Vagina (tissue), 2 donors: Measurements from ENCODE around the gene SMURF1. TPM values are rescaled to one million over a fixed set of nuclear protein-coding genes. Genes with fewer than 3 reads are reported as not detected.

ENCODE experiments used
- DNase-seq, 2 donors: peaks; one replicate each; pipeline ENCODE4 v3.0.0-alpha.2; 2017; ENCODE audit errors: extremely low spot score in 2 of 2
- H3K27ac ChIP-seq: fragments of 200-600 bp; sonication (generic); one replicate; pipeline ENCODE4 v1.5.1; 2019
- H3K27me3 ChIP-seq: fragments of 200-600 bp; sonication (generic); one replicate; pipeline ENCODE4 v1.5.1; 2019
- H3K36me3 ChIP-seq, 2 donors: fragments of 200-600 bp; sonication (generic); one replicate each; pipeline ENCODE4 v1.5.1; 2017 to 2019
- H3K4me1 ChIP-seq: fragments of 200-600 bp; sonication (generic); one replicate; pipeline ENCODE4 v1.5.1; 2019
- H3K4me3 ChIP-seq, 2 donors: fragments of 200-600 bp; sonication (generic); 1 replicate in 1 of 2; 2 replicates in 1 of 2; pipeline ENCODE4 v1.5.1; 2016 to 2019
- H3K9me3 ChIP-seq: fragments of 200-600 bp; sonication (generic); one replicate; pipeline ENCODE4 v1.5.1; 2019
- POLR2A ChIP-seq, 2 donors: fragments of 450-650 bp; IDR thresholded peaks; one replicate each; pipeline ENCODE4 v1.6.1; 2017; ENCODE audit warnings: antibody characterized with exemption in 2 of 2, mild to moderate bottlenecking in 2 of 2, moderate library complexity in 2 of 2
- POLR2AphosphoS5 ChIP-seq, 2 donors: sonication (generic); formaldehyde crosslinking; IDR thresholded peaks; one replicate each; pipeline ENCODE4 v1.9.0; 2017; ENCODE audit warnings: antibody characterized with exemption in 2 of 2, mild to moderate bottlenecking in 2 of 2, low read depth in 1 of 2; ENCODE audit not compliant: insufficient read depth in 1 of 2
- intact Hi-C: fragments of 100-400 bp; cut with DNase I; formaldehyde crosslinking; loops from one replicate; pipeline ENCODE4 v1.15.1; 2023
- total RNA-seq: library from RNA; depleted of rRNA; stranded (reverse); fragments of >200 nt; gene quantifications from one replicate; pipeline ENCODE4 v1.2.3, GENCODE V29; 2016
- TF ChIP-seq, protein P1 (sequence below), 3 experiments: fragments of 450-650 bp in 2 of 3; fragments of 200-600 bp in 1 of 3; sonication (generic) in 1 of 3; IDR thresholded peaks; one replicate each; pipeline ENCODE4 v1.5.1; 2017 to 2019; ENCODE audit warnings: antibody characterized with exemption in 3 of 3, mild to moderate bottlenecking in 2 of 3, moderate library complexity in 2 of 3

The SMURF1 gene
- total RNA-seq, 1 donor from 2014 or later = 30.0 TPM

DNA sequence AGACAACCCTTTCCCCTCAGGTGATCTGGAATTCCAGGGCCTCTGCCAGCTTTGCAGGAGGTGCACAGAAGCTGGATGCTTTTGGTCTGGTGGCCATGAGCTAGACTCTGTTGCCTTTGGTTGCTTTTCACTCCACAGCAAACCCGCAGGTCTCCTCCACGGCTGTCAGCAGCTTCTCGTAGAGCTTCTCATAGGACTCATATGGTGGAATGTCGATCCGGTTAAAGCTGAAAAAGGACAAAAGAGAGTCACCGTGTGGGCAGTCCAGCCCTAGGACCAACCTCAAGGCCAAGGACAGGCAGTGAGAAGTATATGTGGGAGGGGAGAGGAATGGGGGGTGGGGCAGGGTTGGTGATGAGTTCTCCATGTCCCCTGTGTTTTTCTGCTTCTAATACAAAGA, 113.5 kb downstream of the SMURF1 start:
- Histone ChIP-seq H3K27ac (peak overlapping the region; percentile 75), H3K9me3 (no peaks in the 10 kb centered on the region), H3K27me3 (no peaks in the 10 kb centered on the region), H3K4me1 (no peaks in the 10 kb centered on the region), H3K36me3 (peaks cover 0 to 72% of the 10 kb centered on the region in 2 donors), H3K4me3 (no peak overlapping the region)
- peak in 1 of 2 donors; percentile 52 for DNase-seq
- TF ChIP-seq, protein P1, sequence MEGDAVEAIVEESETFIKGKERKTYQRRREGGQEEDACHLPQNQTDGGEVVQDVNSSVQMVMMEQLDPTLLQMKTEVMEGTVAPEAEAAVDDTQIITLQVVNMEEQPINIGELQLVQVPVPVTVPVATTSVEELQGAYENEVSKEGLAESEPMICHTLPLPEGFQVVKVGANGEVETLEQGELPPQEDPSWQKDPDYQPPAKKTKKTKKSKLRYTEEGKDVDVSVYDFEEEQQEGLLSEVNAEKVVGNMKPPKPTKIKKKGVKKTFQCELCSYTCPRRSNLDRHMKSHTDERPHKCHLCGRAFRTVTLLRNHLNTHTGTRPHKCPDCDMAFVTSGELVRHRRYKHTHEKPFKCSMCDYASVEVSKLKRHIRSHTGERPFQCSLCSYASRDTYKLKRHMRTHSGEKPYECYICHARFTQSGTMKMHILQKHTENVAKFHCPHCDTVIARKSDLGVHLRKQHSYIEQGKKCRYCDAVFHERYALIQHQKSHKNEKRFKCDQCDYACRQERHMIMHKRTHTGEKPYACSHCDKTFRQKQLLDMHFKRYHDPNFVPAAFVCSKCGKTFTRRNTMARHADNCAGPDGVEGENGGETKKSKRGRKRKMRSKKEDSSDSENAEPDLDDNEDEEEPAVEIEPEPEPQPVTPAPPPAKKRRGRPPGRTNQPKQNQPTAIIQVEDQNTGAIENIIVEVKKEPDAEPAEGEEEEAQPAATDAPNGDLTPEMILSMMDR (IDR thresholded peaks at IDR 0.05) = no peak
- TF ChIP-seq POLR2AphosphoS5 (IDR thresholded peaks at IDR 0.05; ENCODE audit: insufficient read depth in 1 of 2, low read depth in 1 of 2) = no peak
- TF ChIP-seq POLR2A (IDR thresholded peaks at IDR 0.05) = no peak
- intact Hi-C loops = no loop called here

DNA sequence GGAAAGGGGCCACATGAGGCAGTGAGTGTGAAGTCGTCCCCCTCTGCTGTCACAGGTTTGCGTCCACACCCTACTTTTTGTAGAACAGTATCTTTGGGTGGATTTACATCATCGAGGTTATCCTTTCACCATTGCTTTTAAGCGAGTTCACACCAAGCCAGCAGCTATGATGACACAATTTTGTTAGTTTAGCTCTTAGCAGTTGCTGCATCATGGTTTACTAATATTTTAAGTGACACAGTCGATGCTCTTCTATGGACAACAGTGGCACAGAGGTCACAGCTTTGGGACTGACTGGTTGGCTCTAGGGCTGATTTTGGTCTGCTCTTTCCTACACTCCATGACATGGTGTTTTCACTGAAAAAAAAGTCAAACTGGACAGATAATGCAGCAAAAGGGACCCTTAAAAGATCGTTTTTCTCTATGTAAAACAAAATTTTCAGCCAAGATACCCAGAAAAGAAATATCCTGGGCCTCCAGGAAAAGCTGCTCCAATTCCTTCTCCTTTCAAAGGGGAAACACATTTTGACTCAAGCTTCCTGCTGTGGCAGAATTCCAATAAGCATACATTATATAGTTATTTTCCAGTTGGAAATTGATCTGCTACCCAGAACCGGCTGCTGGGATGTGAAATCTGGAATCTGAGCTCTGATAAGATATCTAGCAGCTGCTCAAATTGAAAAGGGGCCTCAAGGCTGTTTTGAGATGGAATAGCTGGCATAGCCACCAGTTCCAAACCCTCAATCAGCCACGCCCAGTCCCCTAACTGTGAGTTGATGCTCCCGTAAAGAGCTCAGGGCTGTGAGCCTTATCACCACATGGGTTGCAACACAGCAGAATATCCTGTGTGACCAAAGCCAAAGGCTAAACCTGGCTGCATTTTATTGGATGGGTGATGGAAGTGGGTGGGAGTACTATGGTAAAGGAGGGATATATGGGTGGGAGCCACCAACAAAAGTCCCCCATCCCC, 114.2 kb downstream of the SMURF1 start:
- peak overlapping the region; percentile 75 for H3K27ac ChIP-seq
- no peak for TF ChIP-seq POLR2A (IDR thresholded peaks at IDR 0.05)
- TF ChIP-seq, protein P1 (IDR thresholded peaks at IDR 0.05) = no peak
- no peak for TF ChIP-seq POLR2AphosphoS5 (IDR thresholded peaks at IDR 0.05; ENCODE audit: insufficient read depth in 1 of 2, low read depth in 1 of 2)
- no peak overlapping the region for H3K4me3 ChIP-seq
- H3K36me3 ChIP-seq = peaks cover 0 to 67% of the 10 kb centered on the region in 2 donors
- H3K4me1 ChIP-seq = no peaks in the 10 kb centered on the region
- no peaks in the 10 kb centered on the region for H3K9me3 ChIP-seq
- H3K27me3 ChIP-seq = no peaks in the 10 kb centered on the region
- intact Hi-C loops = no loop called here
- DNase-seq = peak in 1 of 2 donors; percentile 22

DNA sequence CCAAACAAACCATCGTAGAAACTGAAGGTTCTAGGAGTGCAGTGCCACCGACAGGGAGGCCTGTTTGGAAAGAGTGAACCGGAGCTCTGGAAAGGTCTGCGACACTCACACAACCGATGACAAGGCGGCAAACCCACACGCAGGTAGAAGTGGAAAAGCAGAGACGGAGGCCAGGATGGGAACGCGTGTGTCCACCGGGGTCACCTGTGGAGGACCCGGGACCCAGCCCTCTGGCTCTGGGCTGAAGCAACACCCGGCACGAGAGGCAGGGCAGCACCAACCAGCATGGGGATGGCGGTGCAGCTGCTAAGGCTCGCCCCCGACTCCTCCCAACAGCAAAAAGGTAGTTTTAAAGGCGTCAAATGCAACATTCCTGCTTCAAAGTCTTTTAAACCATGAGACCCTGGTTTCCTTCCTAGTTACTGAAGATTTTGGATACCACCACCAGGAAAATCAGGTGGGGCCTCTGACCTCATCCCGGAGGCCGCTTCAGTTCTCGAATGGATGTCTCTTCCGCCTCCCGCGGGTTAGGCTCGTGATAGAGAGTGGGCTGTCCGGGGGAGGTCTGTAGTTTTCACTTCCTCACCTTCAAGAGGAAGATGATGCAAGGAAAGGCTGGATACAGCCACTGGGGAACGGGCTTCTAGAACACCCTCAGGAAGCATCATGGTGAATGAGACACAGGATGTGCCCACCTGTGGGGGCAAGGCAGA, 115.5 kb downstream of the SMURF1 start:
- TF ChIP-seq, protein P1 (IDR thresholded peaks at IDR 0.05) = no peak
- no peak for TF ChIP-seq POLR2AphosphoS5 (IDR thresholded peaks at IDR 0.05; ENCODE audit: insufficient read depth in 1 of 2, low read depth in 1 of 2)
- no peak for TF ChIP-seq POLR2A (IDR thresholded peaks at IDR 0.05)
- H3K9me3 ChIP-seq = no peaks in the 10 kb centered on the region
- no peak overlapping the region for H3K27ac ChIP-seq
- H3K27me3 ChIP-seq = no peaks in the 10 kb centered on the region
- H3K36me3 ChIP-seq = peaks cover 0 to 53% of the 10 kb centered on the region in 2 donors
- DNase-seq = peak in 1 of 2 donors; percentile 58
- intact Hi-C loops = no loop called here
- no peak overlapping the region for H3K4me3 ChIP-seq
- H3K4me1 ChIP-seq = no peaks in the 10 kb centered on the region

DNA sequence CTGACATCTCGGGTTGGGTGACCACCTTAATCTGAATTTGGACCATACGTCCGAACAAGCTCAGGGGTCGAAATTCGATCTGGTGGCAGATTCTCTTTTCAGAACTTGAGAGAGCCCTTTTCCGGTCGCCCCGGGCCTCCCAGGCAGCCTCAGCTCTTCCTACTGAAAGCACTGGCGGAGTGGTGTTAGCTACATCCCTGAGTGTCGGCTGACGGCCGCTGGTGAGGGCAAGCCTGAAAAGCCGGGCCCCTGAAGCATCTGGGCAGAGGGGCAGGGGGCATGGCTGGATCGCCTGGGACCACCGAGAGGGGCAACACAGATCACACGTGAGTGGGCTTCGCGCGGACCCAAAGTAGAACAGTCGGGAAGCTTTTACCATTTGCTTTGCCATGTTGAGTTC, 116.1 kb downstream of the SMURF1 start:
- no peak for TF ChIP-seq POLR2A (IDR thresholded peaks at IDR 0.05)
- no peak for TF ChIP-seq POLR2AphosphoS5 (IDR thresholded peaks at IDR 0.05; ENCODE audit: insufficient read depth in 1 of 2, low read depth in 1 of 2)
- TF ChIP-seq, protein P1 (IDR thresholded peaks at IDR 0.05) = no peak
- H3K9me3 ChIP-seq = no peaks in the 10 kb centered on the region
- peaks cover 0 to 47% of the 10 kb centered on the region in 2 donors for H3K36me3 ChIP-seq
- intact Hi-C loops = no loop called here
- no peaks in the 10 kb centered on the region for H3K27me3 ChIP-seq
- peak in 1 of 2 donors; percentile 58 for DNase-seq
- H3K27ac ChIP-seq = no peak overlapping the region
- H3K4me3 ChIP-seq = no peak overlapping the region
- H3K4me1 ChIP-seq = no peaks in the 10 kb centered on the region
